T-helper 1 cell (primary cell): Measurements from ENCODE around the gene FNDC11.
A peak's percentile ranks its signal among the peaks of the same experiment; 100 is the strongest.

ENCODE experiments used
- DNase-seq, 5 donors: peaks; one replicate each; pipeline ENCODE4 v3.0.0-alpha.2; 2012 to 2020

FNDC11 gene

DNA sequence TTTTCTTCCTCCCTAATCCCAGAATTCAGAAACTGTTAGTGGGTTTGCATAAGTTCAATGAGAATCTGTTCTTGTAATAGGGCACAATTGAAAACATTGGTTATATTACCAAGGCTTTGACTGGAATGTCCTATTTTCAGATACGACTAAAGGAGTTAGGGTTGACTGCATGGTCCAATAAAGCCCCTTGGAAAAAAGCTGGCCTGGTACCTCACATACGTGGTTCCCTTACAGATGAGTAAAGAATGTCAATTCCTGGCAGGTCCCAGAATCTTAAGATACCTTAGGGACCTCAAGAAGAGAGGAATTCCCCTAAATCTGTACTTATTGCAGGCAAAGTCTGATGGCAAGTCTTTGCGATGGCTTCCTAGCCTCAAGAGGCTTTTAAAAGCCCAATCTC lies 28.8 kb upstream of the FNDC11 start:
- DNase-seq = no peak

DNA sequence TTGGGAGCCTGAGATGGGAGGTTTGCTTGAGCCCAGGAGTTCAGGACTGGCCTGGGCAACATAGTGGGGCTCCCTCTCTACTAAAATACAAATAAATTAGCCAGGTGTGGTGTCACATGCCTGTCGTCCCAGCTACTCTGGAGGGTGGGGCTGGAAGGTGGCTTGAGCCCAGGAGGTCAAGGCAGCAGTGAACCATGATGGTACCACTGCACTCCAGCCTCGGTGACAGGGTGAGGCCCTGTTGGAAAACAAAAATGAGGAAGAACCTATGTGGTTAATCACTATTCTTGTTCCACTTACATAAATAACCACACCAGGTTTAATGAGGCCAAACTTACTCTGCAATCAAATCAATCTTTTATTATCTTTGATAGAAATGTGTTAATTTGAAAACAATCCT lies 28.0 kb upstream of the FNDC11 start:
- no peak for DNase-seq

- DNase-seq = no peak
Measured at GRCh38 chr20:63527184-63527583, 26.8 kb upstream of the FNDC11 start.

DNA sequence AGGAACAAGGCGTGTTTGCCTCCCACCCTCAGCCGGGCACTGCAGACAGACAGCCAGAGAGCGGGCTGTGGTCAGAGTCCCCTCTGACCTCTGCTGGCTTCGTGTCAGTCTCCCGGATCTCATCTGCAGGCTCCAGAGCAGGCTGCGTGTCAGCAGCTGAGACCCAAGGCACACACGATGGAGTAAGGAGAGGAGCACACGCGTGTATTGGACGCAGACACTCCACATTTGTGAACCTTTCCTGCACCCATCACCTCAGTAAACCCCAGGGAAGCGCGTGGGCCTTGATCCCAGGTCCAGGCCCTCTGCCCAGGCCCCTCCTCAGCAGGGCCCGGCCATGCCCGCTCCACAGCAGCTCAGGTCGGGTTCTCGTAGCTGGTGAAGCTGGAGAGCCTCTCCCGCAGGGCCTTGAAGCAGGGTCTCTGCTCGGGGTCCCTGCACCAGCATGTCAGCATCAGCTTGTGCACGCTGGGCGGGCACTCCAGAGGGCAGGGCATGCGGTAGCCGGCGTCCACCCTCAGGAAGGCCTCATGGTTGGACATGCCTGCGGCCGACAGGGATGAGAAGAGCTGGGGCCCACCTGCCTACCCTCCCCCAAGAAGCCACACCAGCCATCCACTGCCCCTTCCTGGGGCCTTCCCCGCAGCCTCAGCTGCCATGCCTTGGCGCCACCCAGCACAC lies 24.6 kb upstream of the FNDC11 start:
- DNase-seq = peak in 1 of 5 donors; percentile 5

- DNase-seq = peak in 1 of 5 donors; percentile 10
Measured at GRCh38 chr20:63529861-63530787, 23.8 kb upstream of the FNDC11 start.

DNA sequence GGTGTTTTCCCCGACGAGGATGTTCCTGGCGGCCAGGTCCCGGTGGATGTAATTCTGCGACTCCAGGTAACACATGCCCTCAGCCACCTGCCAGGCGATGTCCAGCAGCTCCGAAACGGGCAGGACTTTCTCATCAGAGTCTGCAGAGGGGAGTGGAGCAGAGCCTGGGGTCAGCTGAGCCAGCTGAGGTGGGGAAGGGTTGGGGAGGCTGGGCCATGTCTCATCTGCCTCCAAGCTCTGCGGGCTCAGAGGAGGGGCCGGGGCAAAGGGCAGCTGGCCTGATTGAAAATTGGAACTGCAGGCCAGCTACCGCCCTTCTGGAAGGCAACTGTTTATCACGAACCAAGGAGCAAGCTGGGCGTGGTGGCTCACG lies 23.2 kb upstream of the FNDC11 start:
- DNase-seq = no peak

GRCh38 chr20:63531686-63532448 lies 22.1 kb upstream of the FNDC11 start:
- DNase-seq = no peak

GRCh38 chr20:63532449-63532971 lies 21.4 kb upstream of the FNDC11 start:
- DNase-seq = peak in 2 of 5 donors; percentile 4 to 8

DNA sequence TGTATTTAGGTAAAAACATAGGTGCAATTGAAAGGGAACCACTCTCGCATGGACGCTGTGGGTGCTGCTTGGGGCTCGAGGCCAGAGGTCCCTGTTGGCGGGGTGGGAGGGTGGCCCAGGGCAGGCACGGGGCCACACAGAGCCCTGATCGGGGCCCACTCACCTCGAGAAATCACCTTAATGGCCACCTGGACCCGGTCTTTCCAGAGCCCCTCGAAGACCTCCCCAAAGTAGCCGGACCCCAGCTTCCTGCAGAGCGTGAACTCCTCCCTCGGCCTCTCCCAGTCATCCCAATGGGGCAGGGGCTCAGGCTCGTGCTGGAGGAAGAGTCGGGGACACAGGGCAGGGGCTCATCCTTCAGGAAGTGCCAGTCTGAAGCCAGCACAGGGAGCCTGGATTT lies 20.6 kb upstream of the FNDC11 start:
- DNase-seq = peak in 1 of 5 donors; percentile 9

- peak in 2 of 5 donors; percentile 6 to 12 for DNase-seq
Measured at GRCh38 chr20:63533871-63534393, 20.0 kb upstream of the FNDC11 start.

GRCh38 chr20:63534427-63534830 lies 19.5 kb upstream of the FNDC11 start:
- peak in 1 of 5 donors; percentile 12 for DNase-seq

- DNase-seq = peak in 3 of 5 donors; percentile 7 to 27 (median 16)
Measured at GRCh38 chr20:63534831-63535651, 18.9 kb upstream of the FNDC11 start.

DNA sequence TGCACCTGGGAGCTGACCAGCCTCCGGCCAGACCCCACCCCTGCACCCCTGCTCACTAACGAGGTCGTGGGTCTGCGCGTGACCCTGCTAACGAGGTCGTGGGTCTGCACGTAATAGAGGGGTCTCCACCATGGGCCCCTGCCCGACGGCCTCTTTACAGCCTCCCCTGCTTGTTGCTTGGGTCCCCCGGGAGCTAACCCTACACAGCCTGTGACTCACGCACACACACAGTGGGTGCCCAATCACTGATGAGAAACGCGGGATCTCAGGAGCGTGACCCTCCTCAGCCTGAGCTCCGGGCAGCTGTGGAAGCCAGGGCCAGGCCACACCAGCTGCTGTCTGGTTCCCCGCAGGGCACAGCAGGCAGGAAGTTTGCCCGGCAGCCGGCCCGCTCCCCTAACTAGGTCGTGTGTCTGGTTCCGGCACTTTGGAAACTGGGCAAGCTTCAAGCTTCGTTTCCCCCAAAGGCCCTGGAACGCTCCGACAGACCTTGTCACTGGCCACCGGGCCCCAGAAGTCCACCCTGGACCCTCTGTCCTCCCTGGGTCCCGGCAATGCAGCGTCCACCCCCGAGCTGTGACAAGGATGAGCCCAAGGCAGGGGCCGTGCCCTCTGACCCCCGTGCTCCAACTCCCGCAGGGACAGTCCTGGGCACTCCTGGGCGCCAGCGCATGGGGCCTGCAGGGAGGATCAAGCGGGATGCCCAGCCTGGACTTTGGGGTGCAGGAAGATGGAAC lies 17.6 kb upstream of the FNDC11 start:
- DNase-seq = peak in 1 of 5 donors; percentile 5

GRCh38 chr20:63536997-63537524 lies 16.9 kb upstream of the FNDC11 start, which contains the start of gene PTK6:
Gene PTK6, minus strand, starts transcription at chr20:63537376. Its CDS starts 62 bp downstream, at chr20:63537314.
- DNase-seq = peak in 2 of 5 donors; percentile 9 to 58

- peak; percentile 82 to 97 (median 89) for DNase-seq
Measured at GRCh38 chr20:63537525-63538203, 16.3 kb upstream of the FNDC11 start.

DNA sequence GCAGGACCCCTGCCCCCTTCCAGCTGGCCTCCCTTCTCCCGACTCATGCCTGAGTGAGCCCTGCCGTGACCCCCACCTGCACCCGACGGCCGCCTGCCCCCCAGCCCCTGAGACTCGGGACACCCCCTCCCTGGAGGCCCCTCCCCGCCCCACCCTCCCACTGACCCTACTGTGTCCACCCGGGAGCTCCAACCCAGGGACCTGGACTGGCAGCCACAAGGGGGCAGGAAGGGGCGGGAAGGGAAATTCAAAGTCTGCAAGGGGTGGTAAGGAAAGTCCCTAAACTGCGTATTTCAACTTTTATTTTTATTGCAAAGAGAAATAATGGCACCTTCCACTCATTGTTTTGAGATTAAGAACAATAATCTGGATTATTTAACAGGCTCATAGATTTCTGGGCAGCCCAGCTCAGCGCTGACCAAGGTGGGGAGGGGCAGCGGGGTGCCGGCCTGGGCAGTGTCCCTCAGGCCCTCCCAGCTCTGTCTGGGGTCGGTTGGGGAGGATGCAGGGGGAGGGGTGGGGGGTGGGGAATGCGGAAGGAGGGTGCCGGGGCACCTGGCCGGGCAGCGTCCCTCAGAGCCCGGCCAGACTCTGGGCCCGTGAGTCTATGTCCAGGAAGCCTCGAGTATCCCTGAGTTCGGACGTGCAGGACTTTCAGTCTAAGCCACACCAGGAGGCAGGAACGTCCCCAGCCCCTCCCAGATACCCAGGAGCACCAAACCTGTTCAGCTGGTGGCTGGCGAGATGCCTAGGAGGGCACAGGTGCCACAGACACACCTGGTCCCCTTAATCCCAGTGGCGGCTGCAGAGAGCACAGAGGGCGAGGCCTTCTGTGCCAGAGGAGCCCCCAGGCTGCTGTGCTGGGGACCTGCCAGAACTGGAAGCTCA lies 15.5 kb upstream of the FNDC11 start:
- DNase-seq = peak in 3 of 5 donors; percentile 38 to 45 (median 41)

DNA sequence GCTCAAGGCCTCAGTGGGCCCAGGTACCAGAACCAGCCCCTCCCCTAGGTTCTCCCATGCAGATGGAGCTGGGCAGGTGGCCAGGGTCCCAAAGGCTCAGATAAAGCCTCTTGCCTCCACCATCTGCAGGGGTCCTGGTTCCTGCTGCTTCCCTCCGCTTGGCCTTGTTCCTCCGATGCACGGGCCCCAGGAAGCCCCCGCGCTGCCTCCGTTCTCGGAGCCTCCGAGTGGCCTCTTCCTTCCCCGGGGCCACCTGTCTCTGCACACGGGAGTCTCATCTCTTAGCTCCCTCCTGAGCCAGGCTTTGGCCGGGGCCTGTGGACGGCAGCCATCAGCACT lies 14.9 kb upstream of the FNDC11 start:
- no peak for DNase-seq

DNA sequence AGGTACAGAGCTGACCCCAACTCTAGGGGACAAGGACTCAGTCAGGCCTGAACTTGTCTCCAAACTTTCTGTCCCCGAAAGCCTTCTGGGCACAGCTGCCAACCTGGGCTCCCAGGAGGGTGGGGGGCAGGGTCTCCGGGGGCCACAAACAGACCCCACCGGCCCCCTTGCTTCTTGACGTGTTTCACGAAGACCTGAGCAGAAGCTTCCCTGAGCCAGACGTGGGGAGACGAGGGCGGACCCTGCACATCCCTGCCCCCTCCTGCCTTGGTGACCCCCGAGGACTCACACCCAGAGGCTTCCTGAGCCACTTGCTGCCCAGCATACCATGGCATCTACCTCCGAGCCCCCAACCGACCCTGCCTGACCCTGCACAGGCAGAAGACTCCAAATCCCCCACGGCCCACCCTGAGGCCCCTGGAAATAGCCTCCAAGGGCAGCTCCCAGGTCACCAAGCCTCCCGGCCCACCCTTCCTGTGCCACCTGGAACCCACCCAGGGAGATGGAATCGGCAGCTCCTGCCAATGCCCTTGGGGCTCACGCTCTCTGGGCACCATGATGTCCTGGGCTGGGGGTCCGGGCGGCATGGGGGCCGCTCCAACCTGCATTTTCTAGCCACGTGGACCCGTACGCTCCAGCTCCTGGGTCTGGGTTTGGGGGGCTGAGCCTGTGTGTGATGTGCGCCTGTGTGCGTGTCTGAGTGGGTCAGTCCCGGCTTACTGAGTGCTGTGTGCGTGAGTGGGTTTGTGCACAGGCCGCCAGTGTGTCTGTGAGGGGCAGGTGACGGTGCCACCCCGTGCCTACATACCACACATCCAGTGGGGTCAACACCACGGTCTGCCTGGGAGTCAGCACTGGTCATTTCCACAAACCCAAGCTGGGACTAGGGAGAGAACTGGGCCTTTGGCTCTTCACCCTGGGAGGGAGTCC lies 14.3 kb upstream of the FNDC11 start:
- no peak for DNase-seq
